Panc1 (cell line): ENCODE measurements around the gene TTF2. TPM values are rescaled to one million over a fixed set of nuclear protein-coding genes. Genes with fewer than 3 reads are reported as not detected.

Experiments
- ATAC-seq: fragments of 200-7000 bp; cut with Tn5 transposase; 2 replicates; pipeline ENCODE4 v1.9.1; 2020; ENCODE audit warnings: mild to moderate bottlenecking, moderate library complexity
- BruUV-seq: library from RNA; stranded (reverse); fragments of 400-500 nt; replicated peaks from 2 replicates; lab custom pipeline; 2021; lab: Mats Ljungman, UMichigan
- CTCF ChIA-PET: fragments of 300-600 bp; sonication (Branson Sonifier 250); formaldehyde crosslinking; loops from one replicate; lab custom pipeline; 2022; ENCODE audit warnings: antibody characterized with exemption; lab: Charles Lee
- POLR2A ChIA-PET: fragments of 300-600 bp; sonication (Branson Sonifier 250); formaldehyde crosslinking; loops from one replicate; lab custom pipeline; 2022; ENCODE audit warnings: antibody characterized with exemption; lab: Charles Lee
- DNase-seq: peaks from one replicate; pipeline ENCODE4 v3.0.0-alpha.2; 2010; ENCODE audit warnings: low read depth, low spot score
- H3K27ac ChIP-seq: 2 replicates; pipeline ENCODE4 v1.5.1; 2011; ENCODE audit warnings: mild to moderate bottlenecking, low read length, inconsistent platforms
- H3K27me3 ChIP-seq: fragments of 200-500 bp; sonication (Bioruptor generic); 2 replicates; pipeline ENCODE4 v1.6.0; 2014; ENCODE audit warnings: low read length, inconsistent platforms; ENCODE audit not compliant: control insufficient read depth, insufficient read depth
- H3K36me3 ChIP-seq: fragments of 200-500 bp; sonication (Bioruptor generic); 2 replicates; pipeline ENCODE4 v1.5.1; 2014; ENCODE audit warnings: inconsistent platforms, mild to moderate bottlenecking, low read length, moderate library complexity; ENCODE audit not compliant: control insufficient read depth, insufficient read depth
- H3K4me1 ChIP-seq: 2 replicates; pipeline ENCODE4 v1.5.1; 2011; ENCODE audit warnings: inconsistent platforms, mild to moderate bottlenecking, low read length, moderate library complexity; ENCODE audit not compliant: control insufficient read depth, insufficient read depth
- H3K4me3 ChIP-seq, 2 experiments: 2 replicates each; pipeline ENCODE4 v1.5.1; 2011 to 2012; ENCODE audit warnings: low read depth in 2 of 2, low read length in 2 of 2, mild to moderate bottlenecking in 2 of 2, inconsistent platforms in 1 of 2, moderate library complexity in 1 of 2
- H3K9me3 ChIP-seq: fragments of 200-500 bp; sonication (Bioruptor generic); 2 replicates; pipeline ENCODE4 v1.5.1; 2014; ENCODE audit warnings: low read depth, mild to moderate bottlenecking, inconsistent platforms, low read length, moderate library complexity; ENCODE audit not compliant: control insufficient read depth, insufficient read depth
- CTCF ChIP-seq: fragments of 450-650 bp; IDR thresholded peaks from 2 replicates; pipeline ENCODE4 v1.5.1; 2017; ENCODE audit warnings: mild to moderate bottlenecking
- POLR2AphosphoS5 ChIP-seq: IDR thresholded peaks from 2 replicates; pipeline ENCODE4 v1.6.1; 2012; ENCODE audit warnings: mild to moderate bottlenecking, low read depth, low read length, moderate library complexity
- SIN3A ChIP-seq: IDR thresholded peaks from 2 replicates; pipeline ENCODE4 v1.6.1; 2012; ENCODE audit warnings: low read depth, mild to moderate bottlenecking, low read length, moderate library complexity, borderline replicate concordance; ENCODE audit not compliant: insufficient read depth
- TCF7L2 ChIP-seq: IDR thresholded peaks from 2 replicates; pipeline ENCODE4 v1.6.1; 2011; ENCODE audit warnings: mild to moderate bottlenecking, low read depth, low read length, inconsistent platforms
- in situ Hi-C: cut with HindIII; loops from 2 replicates; pipeline ENCODE4 v1.10.0; 2016; ENCODE audit warnings: low sequenced_read_pairs, low pct_unique_long_range_greater_than_20kb
- intact Hi-C: fragments of 100-400 bp; cut with micrococcal nuclease; formaldehyde crosslinking; loops from one replicate; pipeline ENCODE4 v1.10.0; 2022; ENCODE audit not compliant: unreplicated experiment
- total RNA-seq: library from RNA; stranded (reverse); gene quantifications from one replicate; pipeline ENCODE4 v1.2.1, GENCODE V29; 2021; ENCODE audit not compliant: unreplicated experiment
- TF ChIP-seq, protein P1 (sequence below), 2 experiments: IDR thresholded peaks; 2 replicates each; pipeline ENCODE4 v1.6.1; 2011 to 2012; ENCODE audit warnings: low read depth in 2 of 2, control low read depth in 1 of 2, low read length in 1 of 2, mild to moderate bottlenecking in 1 of 2, moderate library complexity in 1 of 2; ENCODE audit not compliant: insufficient read depth in 1 of 2

TTF2 gene
- total RNA-seq, 1 experiment from 2014 or later: 32.7 TPM

DNA sequence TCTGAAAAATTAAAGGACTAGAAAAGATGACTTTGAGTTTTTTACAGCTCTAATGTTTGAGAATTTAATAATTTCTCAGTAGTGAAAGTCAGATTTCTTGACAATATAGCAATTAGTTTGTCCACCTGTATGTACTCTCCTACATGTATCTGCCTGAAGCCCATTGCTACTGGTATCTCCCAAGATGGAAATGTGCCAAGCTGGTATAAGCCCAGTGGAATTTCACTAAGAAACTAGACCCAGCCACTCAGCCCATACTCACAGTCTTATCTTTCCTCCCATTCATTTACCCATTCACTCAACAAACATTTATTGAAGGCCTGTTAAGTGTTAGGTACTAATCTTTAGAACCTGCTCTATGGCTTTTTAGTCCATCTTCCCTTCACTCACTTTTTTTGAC lies 83.0 kb downstream of the TTF2 start:
- Histone ChIP-seq H3K9me3 (no peaks in the 10 kb centered on the region), H3K4me1 (no peaks in the 10 kb centered on the region; the same call in 1 of the 2 replicates), H3K27me3 (no peaks in the 10 kb centered on the region), H3K4me3 (no peak overlapping the region), H3K36me3 (no peaks in the 10 kb centered on the region), H3K27ac (no peak overlapping the region)
- POLR2A ChIA-PET: no interaction called here
- TF ChIP-seq TCF7L2 (no peak), SIN3A (no peak), CTCF (no peak), POLR2AphosphoS5 (no peak)
- TF ChIP-seq, protein P1, sequence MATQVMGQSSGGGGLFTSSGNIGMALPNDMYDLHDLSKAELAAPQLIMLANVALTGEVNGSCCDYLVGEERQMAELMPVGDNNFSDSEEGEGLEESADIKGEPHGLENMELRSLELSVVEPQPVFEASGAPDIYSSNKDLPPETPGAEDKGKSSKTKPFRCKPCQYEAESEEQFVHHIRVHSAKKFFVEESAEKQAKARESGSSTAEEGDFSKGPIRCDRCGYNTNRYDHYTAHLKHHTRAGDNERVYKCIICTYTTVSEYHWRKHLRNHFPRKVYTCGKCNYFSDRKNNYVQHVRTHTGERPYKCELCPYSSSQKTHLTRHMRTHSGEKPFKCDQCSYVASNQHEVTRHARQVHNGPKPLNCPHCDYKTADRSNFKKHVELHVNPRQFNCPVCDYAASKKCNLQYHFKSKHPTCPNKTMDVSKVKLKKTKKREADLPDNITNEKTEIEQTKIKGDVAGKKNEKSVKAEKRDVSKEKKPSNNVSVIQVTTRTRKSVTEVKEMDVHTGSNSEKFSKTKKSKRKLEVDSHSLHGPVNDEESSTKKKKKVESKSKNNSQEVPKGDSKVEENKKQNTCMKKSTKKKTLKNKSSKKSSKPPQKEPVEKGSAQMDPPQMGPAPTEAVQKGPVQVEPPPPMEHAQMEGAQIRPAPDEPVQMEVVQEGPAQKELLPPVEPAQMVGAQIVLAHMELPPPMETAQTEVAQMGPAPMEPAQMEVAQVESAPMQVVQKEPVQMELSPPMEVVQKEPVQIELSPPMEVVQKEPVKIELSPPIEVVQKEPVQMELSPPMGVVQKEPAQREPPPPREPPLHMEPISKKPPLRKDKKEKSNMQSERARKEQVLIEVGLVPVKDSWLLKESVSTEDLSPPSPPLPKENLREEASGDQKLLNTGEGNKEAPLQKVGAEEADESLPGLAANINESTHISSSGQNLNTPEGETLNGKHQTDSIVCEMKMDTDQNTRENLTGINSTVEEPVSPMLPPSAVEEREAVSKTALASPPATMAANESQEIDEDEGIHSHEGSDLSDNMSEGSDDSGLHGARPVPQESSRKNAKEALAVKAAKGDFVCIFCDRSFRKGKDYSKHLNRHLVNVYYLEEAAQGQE (IDR thresholded peaks at IDR 0.05; ENCODE audit: insufficient read depth in 1 of 2, low read depth in 2 of 2, low read length in 1 of 2): no peak
- intact Hi-C loops: no loop called here
- no TSS peak for BruUV-seq
- in situ Hi-C loops: no loop called here
- CTCF ChIA-PET: no interaction called here
- ATAC-seq (no peak), DNase-seq (no peak)

GRCh38 chr1:117143871-117144270 lies 83.7 kb downstream of the TTF2 start:
- Histone ChIP-seq H3K27me3 (no peaks in the 10 kb centered on the region), H3K4me1 (no peaks in the 10 kb centered on the region; the same call in 1 of the 2 replicates), H3K27ac (no peak overlapping the region), H3K36me3 (no peaks in the 10 kb centered on the region), H3K9me3 (no peaks in the 10 kb centered on the region), H3K4me3 (no peak overlapping the region)
- TF ChIP-seq, protein P1 (IDR thresholded peaks at IDR 0.05; ENCODE audit: insufficient read depth in 1 of 2, low read depth in 2 of 2, low read length in 1 of 2): no peak
- TF ChIP-seq SIN3A (no peak), POLR2AphosphoS5 (no peak), CTCF (no peak), TCF7L2 (no peak)
- ATAC-seq (no peak), DNase-seq (no peak)
- intact Hi-C loops: no loop called here
- no TSS peak for BruUV-seq
- POLR2A ChIA-PET: no interaction called here
- in situ Hi-C loops: no loop called here
- CTCF ChIA-PET: no interaction called here
